ENCODE measurements around the gene TOM1. TPM values are rescaled to one million over a fixed set of nuclear protein-coding genes. Genes with fewer than 3 reads are reported as not detected.
A peak's percentile ranks its signal among the peaks of the same experiment; 100 is the strongest.

The TOM1 gene
- total and polyA plus RNA-seq, 4 donors: 17.9 to 53.0 (median 50.5) TPM

DNA sequence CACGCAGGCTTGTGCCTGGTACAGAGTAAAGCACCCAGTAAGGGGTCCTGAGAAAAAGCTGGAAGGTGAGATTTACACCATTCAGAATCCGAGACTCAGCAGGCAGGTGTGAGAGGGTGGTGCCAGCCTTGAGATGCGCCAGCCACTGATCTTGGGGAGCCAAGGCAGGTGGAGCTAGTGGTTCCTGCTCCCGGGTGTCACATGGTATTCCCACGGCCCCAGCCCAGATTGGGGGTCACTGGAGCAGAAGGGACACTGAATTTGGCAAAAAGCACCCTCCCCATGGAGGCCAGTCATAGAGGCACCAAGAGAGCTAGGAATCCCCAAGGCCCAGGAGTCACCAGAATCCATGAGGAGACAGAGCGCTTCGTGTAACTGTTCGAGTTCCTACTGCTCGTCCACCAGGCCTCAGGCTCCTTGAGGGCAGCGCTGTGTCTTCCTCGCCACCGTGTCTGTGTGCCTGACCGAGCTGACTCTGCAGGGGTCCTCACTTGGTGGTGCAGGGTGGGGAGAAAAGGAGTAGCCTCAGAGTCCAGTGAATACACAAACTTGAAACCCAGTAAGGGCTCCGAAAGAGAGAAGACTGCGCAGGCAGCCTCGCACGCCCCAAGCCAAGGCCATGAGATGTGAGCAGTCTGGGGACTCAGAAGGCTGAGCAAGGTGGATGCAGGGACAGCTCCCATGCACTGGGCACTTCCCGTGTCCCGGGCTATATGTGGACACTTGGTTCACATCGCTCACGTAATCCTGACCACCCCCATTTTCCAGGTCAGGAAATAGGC, 28.2 kb downstream of the TOM1 start:
- no peak for DNase-seq (ENCODE audit: low spot score)
- Histone ChIP-seq H3K36me3 (ENCODE audit: control insufficient read depth in 4 of 4, insufficient read depth in 3 of 4, low read depth in 1 of 4, low read length in 3 of 4) (peaks cover 21 to 50% (median 45%) of the 10 kb centered on the region in 4 donors), H3K4me1 (ENCODE audit: control insufficient read depth in 4 of 4, insufficient read depth in 4 of 4, low read length in 3 of 4) (peaks cover 12 to 40% (median 26%) of the 10 kb centered on the region in 4 donors), H3K27ac (ENCODE audit: low read depth in 1 of 2, low read length in 2 of 2) (peak overlapping the region; percentile 89 to 92), H3K9me3 (ENCODE audit: control insufficient read depth in 4 of 4, low read length in 3 of 4) (no peaks in the 10 kb centered on the region), H3K27me3 (ENCODE audit: control insufficient read depth in 4 of 4, insufficient read depth in 4 of 4, low read length in 3 of 4) (no peaks in the 10 kb centered on the region), H3K9ac (ENCODE audit: low read depth in 1 of 2, low read length in 2 of 2) (no peak overlapping the region), H3K4me3 (ENCODE audit: low read depth in 1 of 3, low read length in 3 of 3) (no peak overlapping the region)
- TF ChIP-seq NR2F2 (IDR thresholded peaks at IDR 0.05) (no peak), RXRA (IDR thresholded peaks at IDR 0.05) (no peak), TAF1 (conservative IDR thresholded peaks at IDR 0.05) (no peak), YY1 (IDR thresholded peaks at IDR 0.05) (no peak), RAD21 (IDR thresholded peaks at IDR 0.05) (no peak)
- TF ChIP-seq, protein P1, sequence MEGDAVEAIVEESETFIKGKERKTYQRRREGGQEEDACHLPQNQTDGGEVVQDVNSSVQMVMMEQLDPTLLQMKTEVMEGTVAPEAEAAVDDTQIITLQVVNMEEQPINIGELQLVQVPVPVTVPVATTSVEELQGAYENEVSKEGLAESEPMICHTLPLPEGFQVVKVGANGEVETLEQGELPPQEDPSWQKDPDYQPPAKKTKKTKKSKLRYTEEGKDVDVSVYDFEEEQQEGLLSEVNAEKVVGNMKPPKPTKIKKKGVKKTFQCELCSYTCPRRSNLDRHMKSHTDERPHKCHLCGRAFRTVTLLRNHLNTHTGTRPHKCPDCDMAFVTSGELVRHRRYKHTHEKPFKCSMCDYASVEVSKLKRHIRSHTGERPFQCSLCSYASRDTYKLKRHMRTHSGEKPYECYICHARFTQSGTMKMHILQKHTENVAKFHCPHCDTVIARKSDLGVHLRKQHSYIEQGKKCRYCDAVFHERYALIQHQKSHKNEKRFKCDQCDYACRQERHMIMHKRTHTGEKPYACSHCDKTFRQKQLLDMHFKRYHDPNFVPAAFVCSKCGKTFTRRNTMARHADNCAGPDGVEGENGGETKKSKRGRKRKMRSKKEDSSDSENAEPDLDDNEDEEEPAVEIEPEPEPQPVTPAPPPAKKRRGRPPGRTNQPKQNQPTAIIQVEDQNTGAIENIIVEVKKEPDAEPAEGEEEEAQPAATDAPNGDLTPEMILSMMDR (IDR thresholded peaks at IDR 0.05; ENCODE audit: low read depth, low read length, missing input control): no peak
- TF ChIP-seq, protein P2, sequence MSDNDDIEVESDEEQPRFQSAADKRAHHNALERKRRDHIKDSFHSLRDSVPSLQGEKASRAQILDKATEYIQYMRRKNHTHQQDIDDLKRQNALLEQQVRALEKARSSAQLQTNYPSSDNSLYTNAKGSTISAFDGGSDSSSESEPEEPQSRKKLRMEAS (IDR thresholded peaks at IDR 0.05): no peak
- WGBS: 84% methylated on average over 21 of the region's 21 CpGs

DNA sequence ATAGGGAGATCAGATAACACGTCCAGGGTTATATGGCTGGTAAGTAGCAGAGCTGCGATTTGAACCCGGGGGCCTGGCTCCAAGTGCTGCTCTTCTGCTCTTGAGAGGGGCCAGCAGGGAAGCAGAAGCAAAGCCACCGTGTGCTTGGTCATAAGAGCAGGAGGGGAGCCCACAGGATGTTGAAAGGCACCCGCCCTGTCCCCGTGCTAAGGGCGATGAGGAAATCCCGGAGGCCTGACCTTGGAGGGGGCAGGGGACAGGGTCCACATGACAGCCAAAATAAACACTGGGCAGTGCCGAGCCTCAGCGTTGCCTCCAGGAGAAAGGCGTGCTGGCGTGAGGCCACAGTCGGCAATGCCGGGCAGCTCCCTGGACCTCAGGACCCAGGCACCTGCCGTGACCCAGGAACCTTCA, 28.8 kb downstream of the TOM1 start:
- no peaks in the 10 kb centered on the region for H3K27me3 ChIP-seq (ENCODE audit: control insufficient read depth in 4 of 4, insufficient read depth in 4 of 4, low read length in 3 of 4)
- no peak overlapping the region for H3K4me3 ChIP-seq (ENCODE audit: low read depth in 1 of 3, low read length in 3 of 3)
- TF ChIP-seq, protein P1 (IDR thresholded peaks at IDR 0.05; ENCODE audit: low read depth, low read length, missing input control): peak; percentile 11
- peak; percentile 94 to 98 for TF ChIP-seq RXRA (IDR thresholded peaks at IDR 0.05)
- peak; percentile 96 for TF ChIP-seq FOXA1 (IDR thresholded peaks at IDR 0.05)
- TF ChIP-seq, protein P3, sequence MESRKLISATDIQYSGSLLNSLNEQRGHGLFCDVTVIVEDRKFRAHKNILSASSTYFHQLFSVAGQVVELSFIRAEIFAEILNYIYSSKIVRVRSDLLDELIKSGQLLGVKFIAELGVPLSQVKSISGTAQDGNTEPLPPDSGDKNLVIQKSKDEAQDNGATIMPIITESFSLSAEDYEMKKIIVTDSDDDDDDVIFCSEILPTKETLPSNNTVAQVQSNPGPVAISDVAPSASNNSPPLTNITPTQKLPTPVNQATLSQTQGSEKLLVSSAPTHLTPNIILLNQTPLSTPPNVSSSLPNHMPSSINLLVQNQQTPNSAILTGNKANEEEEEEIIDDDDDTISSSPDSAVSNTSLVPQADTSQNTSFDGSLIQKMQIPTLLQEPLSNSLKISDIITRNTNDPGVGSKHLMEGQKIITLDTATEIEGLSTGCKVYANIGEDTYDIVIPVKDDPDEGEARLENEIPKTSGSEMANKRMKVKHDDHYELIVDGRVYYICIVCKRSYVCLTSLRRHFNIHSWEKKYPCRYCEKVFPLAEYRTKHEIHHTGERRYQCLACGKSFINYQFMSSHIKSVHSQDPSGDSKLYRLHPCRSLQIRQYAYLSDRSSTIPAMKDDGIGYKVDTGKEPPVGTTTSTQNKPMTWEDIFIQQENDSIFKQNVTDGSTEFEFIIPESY (IDR thresholded peaks at IDR 0.05): peak; percentile 83
- peak; percentile 95 for TF ChIP-seq SP1 (IDR thresholded peaks at IDR 0.05)
- TF ChIP-seq RAD21 (IDR thresholded peaks at IDR 0.05): peak; percentile 50 to 62
- peak; percentile 93 to 94 for TF ChIP-seq HNF4A (conservative IDR thresholded peaks at IDR 0.05)
- peak in 1 of 2 donors; percentile 71 for TF ChIP-seq GABPA (IDR thresholded peaks at IDR 0.05 in 1 of 2, conservative IDR thresholded peaks at IDR 0.05 in 1 of 2)
- TF ChIP-seq EGR1 (IDR thresholded peaks at IDR 0.05; ENCODE audit: low read depth in 2 of 2): peak in 1 of 2 donors; percentile 83
- TF ChIP-seq, protein P4, sequence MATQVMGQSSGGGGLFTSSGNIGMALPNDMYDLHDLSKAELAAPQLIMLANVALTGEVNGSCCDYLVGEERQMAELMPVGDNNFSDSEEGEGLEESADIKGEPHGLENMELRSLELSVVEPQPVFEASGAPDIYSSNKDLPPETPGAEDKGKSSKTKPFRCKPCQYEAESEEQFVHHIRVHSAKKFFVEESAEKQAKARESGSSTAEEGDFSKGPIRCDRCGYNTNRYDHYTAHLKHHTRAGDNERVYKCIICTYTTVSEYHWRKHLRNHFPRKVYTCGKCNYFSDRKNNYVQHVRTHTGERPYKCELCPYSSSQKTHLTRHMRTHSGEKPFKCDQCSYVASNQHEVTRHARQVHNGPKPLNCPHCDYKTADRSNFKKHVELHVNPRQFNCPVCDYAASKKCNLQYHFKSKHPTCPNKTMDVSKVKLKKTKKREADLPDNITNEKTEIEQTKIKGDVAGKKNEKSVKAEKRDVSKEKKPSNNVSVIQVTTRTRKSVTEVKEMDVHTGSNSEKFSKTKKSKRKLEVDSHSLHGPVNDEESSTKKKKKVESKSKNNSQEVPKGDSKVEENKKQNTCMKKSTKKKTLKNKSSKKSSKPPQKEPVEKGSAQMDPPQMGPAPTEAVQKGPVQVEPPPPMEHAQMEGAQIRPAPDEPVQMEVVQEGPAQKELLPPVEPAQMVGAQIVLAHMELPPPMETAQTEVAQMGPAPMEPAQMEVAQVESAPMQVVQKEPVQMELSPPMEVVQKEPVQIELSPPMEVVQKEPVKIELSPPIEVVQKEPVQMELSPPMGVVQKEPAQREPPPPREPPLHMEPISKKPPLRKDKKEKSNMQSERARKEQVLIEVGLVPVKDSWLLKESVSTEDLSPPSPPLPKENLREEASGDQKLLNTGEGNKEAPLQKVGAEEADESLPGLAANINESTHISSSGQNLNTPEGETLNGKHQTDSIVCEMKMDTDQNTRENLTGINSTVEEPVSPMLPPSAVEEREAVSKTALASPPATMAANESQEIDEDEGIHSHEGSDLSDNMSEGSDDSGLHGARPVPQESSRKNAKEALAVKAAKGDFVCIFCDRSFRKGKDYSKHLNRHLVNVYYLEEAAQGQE (IDR thresholded peaks at IDR 0.05): peak; percentile 32
- TF ChIP-seq, protein P2 (IDR thresholded peaks at IDR 0.05): peak; percentile 97
- TF ChIP-seq, protein P5, sequence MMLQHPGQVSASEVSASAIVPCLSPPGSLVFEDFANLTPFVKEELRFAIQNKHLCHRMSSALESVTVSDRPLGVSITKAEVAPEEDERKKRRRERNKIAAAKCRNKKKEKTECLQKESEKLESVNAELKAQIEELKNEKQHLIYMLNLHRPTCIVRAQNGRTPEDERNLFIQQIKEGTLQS (IDR thresholded peaks at IDR 0.05): peak; percentile 93
- peak; percentile 84 for TF ChIP-seq NR2F2 (IDR thresholded peaks at IDR 0.05)
- TF ChIP-seq JUND (IDR thresholded peaks at IDR 0.05): peak; percentile 65 to 94
- TF ChIP-seq TAF1 (conservative IDR thresholded peaks at IDR 0.05): no peak
- peak; percentile 75 for TF ChIP-seq YY1 (IDR thresholded peaks at IDR 0.05)
- peak; percentile 96 for TF ChIP-seq FOXA2 (IDR thresholded peaks at IDR 0.05)
- TF ChIP-seq HNF4G (IDR thresholded peaks at IDR 0.05): peak; percentile 81
- H3K4me1 ChIP-seq (ENCODE audit: control insufficient read depth in 4 of 4, insufficient read depth in 4 of 4, low read length in 3 of 4): peaks cover 12 to 40% (median 26%) of the 10 kb centered on the region in 4 donors
- DNase-seq (ENCODE audit: low spot score): peak; percentile 73
- H3K27ac ChIP-seq (ENCODE audit: low read depth in 1 of 2, low read length in 2 of 2): peak overlapping the region; percentile 89 to 92
- H3K9me3 ChIP-seq (ENCODE audit: control insufficient read depth in 4 of 4, low read length in 3 of 4): no peaks in the 10 kb centered on the region
- no peak overlapping the region for H3K9ac ChIP-seq (ENCODE audit: low read depth in 1 of 2, low read length in 2 of 2)
- H3K36me3 ChIP-seq (ENCODE audit: control insufficient read depth in 4 of 4, insufficient read depth in 3 of 4, low read depth in 1 of 4, low read length in 3 of 4): peaks cover 24 to 50% (median 43%) of the 10 kb centered on the region in 4 donors
- WGBS: 31% methylated on average over 15 of the region's 15 CpGs

All from liver (tissue), 9 donors.